H9 (cell line): ENCODE measurements around the gene ASPHD1. TPM values are rescaled to one million over a fixed set of nuclear protein-coding genes. Genes with fewer than 3 reads are reported as not detected.

Source experiments
- DNase-seq: peaks from one replicate; pipeline ENCODE4 v3.0.0-alpha.2; 2017
- H2AFZ ChIP-seq: one replicate; pipeline ENCODE4 v1.6.1; 2013; ENCODE audit warnings: mild to moderate bottlenecking, low read length, control low read depth, moderate library complexity
- H2AK5ac ChIP-seq: 2 replicates; pipeline ENCODE4 v1.6.1; 2013; ENCODE audit warnings: low read length, control low read depth, mixed read lengths; ENCODE audit not compliant: insufficient read length
- H2BK120ac ChIP-seq: one replicate; pipeline ENCODE4 v1.6.1; 2013; ENCODE audit warnings: low read depth, mild to moderate bottlenecking, low read length, control low read depth, inconsistent platforms; ENCODE audit not compliant: poor library complexity, severe bottlenecking
- H2BK12ac ChIP-seq: 2 replicates; pipeline ENCODE4 v1.6.1; 2013; ENCODE audit warnings: low read length, control low read depth, mixed read lengths, low read depth; ENCODE audit not compliant: insufficient read length
- H2BK15ac ChIP-seq: 2 replicates; pipeline ENCODE4 v1.6.1; 2013; ENCODE audit warnings: low read depth, low read length, control low read depth
- H2BK20ac ChIP-seq: one replicate; pipeline ENCODE4 v1.6.1; 2013; ENCODE audit warnings: low read depth, mild to moderate bottlenecking, low read length, control low read depth, inconsistent platforms; ENCODE audit not compliant: poor library complexity, severe bottlenecking
- H2BK5ac ChIP-seq: 2 replicates; pipeline ENCODE4 v1.6.1; 2013; ENCODE audit warnings: low read length, control low read depth, mixed read lengths; ENCODE audit not compliant: insufficient read length
- H3K14ac ChIP-seq: 2 replicates; pipeline ENCODE4 v1.6.1; 2013; ENCODE audit warnings: low read length, control low read depth; ENCODE audit not compliant: insufficient read depth
- H3K18ac ChIP-seq: 2 replicates; pipeline ENCODE4 v1.6.1; 2013; ENCODE audit warnings: low read depth, mild to moderate bottlenecking, mixed read lengths, low read length, control low read depth; ENCODE audit not compliant: insufficient read length
- H3K23ac ChIP-seq: 2 replicates; pipeline ENCODE4 v1.6.1; 2013; ENCODE audit warnings: low read length, control low read depth, mixed read lengths, low read depth; ENCODE audit not compliant: insufficient read length
- H3K23me2 ChIP-seq: 2 replicates; pipeline ENCODE4 v1.6.1; 2013; ENCODE audit warnings: low read depth, mild to moderate bottlenecking, mixed read lengths, low read length, control low read depth; ENCODE audit not compliant: insufficient read length, poor library complexity, severe bottlenecking
- H3K27ac ChIP-seq: 2 replicates; pipeline ENCODE4 v1.5.1; 2013; ENCODE audit warnings: low read length, control low read depth, mixed read lengths, low read depth; ENCODE audit not compliant: insufficient read length
- H3K27me3 ChIP-seq: 2 replicates; pipeline ENCODE4 v1.6.1; 2013; ENCODE audit warnings: low read length, control low read depth, inconsistent platforms; ENCODE audit not compliant: insufficient read depth
- H3K4ac ChIP-seq: 2 replicates; pipeline ENCODE4 v1.6.1; 2013; ENCODE audit warnings: low read depth, mild to moderate bottlenecking, control low read depth, inconsistent platforms, low read length, moderate library complexity
- H3K4me1 ChIP-seq: 2 replicates; pipeline ENCODE4 v1.6.1; 2013; ENCODE audit warnings: low read length, control low read depth, inconsistent platforms; ENCODE audit not compliant: insufficient read depth
- H3K4me2 ChIP-seq: 2 replicates; pipeline ENCODE4 v1.6.1; 2013; ENCODE audit warnings: low read length, control low read depth, mixed read lengths; ENCODE audit not compliant: insufficient read length, insufficient read depth
- H3K56ac ChIP-seq: 2 replicates; pipeline ENCODE4 v1.6.1; 2013; ENCODE audit warnings: low read depth, mild to moderate bottlenecking, mixed read lengths, low read length, control low read depth; ENCODE audit not compliant: insufficient read length
- H3K79me1 ChIP-seq: 2 replicates; pipeline ENCODE4 v1.6.1; 2013; ENCODE audit warnings: low read depth, mild to moderate bottlenecking, moderate library complexity, low read length, control low read depth, inconsistent platforms; ENCODE audit not compliant: insufficient read depth, poor library complexity, severe bottlenecking
- H3K79me2 ChIP-seq: 2 replicates; pipeline ENCODE4 v1.6.1; 2013; ENCODE audit warnings: low read length, control low read depth, inconsistent platforms; ENCODE audit not compliant: insufficient read depth
- H3K9ac ChIP-seq: 2 replicates; pipeline ENCODE4 v1.6.1; 2013; ENCODE audit warnings: low read length, control low read depth, mixed read lengths; ENCODE audit not compliant: insufficient read length; ENCODE audit errors: extremely low read depth
- H3K9me3 ChIP-seq: one replicate; pipeline ENCODE4 v1.6.1; 2013; ENCODE audit warnings: low read depth, low read length, inconsistent platforms; ENCODE audit not compliant: control insufficient read depth
- H3T11ph ChIP-seq: one replicate; pipeline ENCODE4 v1.6.1; 2013; ENCODE audit warnings: mild to moderate bottlenecking, low read length, control low read depth, inconsistent platforms
- H4K20me1 ChIP-seq: one replicate; pipeline ENCODE4 v1.6.1; 2013; ENCODE audit not compliant: control insufficient read depth, insufficient read length, insufficient read depth
- H4K5ac ChIP-seq: 2 replicates; pipeline ENCODE4 v1.6.1; 2013; ENCODE audit warnings: low read depth, mild to moderate bottlenecking, mixed read lengths, low read length, control low read depth; ENCODE audit not compliant: insufficient read length
- H4K8ac ChIP-seq: replicated peaks from 2 replicates; pipeline ENCODE4 v1.6.1; 2013; ENCODE audit warnings: low read length, control low read depth, mixed read lengths, low read depth; ENCODE audit not compliant: insufficient read length
- H4K91ac ChIP-seq: 2 replicates; pipeline ENCODE4 v1.6.1; 2013; ENCODE audit warnings: low read depth, mild to moderate bottlenecking, moderate library complexity, mixed read lengths, low read length, control low read depth; ENCODE audit not compliant: insufficient read length
- H3K27ac Mint-ChIP-seq, 3 experiments: 2 replicates in 2 of 3; 3 replicates in 1 of 3; pipeline ENCODE4 v1.8.0; 2020 to 2021; ENCODE audit warnings: mixed read lengths in 3 of 3, mild to moderate bottlenecking in 1 of 3, moderate library complexity in 1 of 3
- H3K27me3 Mint-ChIP-seq: 2 replicates; pipeline ENCODE4 v1.8.0; 2021; ENCODE audit warnings: low read depth, mild to moderate bottlenecking, moderate library complexity, mixed read lengths
- H3K36me3 Mint-ChIP-seq, 3 experiments: 2 replicates in 2 of 3; 3 replicates in 1 of 3; pipeline ENCODE4 v1.8.0; 2020 to 2021; ENCODE audit warnings: low read depth in 3 of 3, mixed read lengths in 3 of 3; ENCODE audit not compliant: insufficient read depth in 1 of 3
- H3K4me1 Mint-ChIP-seq, 2 experiments: 2 replicates each; pipeline ENCODE4 v1.8.0; 2020; ENCODE audit warnings: mixed read lengths in 2 of 2
- H3K4me3 Mint-ChIP-seq, 2 experiments: 2 replicates in 1 of 2; 3 replicates in 1 of 2; pipeline ENCODE4 v1.8.0; 2020 to 2021; ENCODE audit warnings: mild to moderate bottlenecking in 2 of 2, mixed read lengths in 2 of 2, moderate library complexity in 1 of 2
- H3K9me3 Mint-ChIP-seq, 2 experiments: 2 replicates in 1 of 2; 3 replicates in 1 of 2; pipeline ENCODE4 v1.8.0; 2020; ENCODE audit warnings: mild to moderate bottlenecking in 2 of 2, mixed read lengths in 2 of 2, moderate library complexity in 1 of 2
- CTCF ChIP-seq: fragments of 200-600 bp; sonication (generic); conservative IDR thresholded peaks from 3 replicates; pipeline ENCODE4 v1.8.0; 2021; ENCODE audit warnings: antibody characterized with exemption, mild to moderate bottlenecking
- WGBS: extraction: QIAGEN DNeasy Blood & Tissue Kit; methylation state at CpG from one replicate; pipeline ENCODE4 v1.1.7; 2013; ENCODE audit warnings: missing lambda C conversion rate, low lambda C conversion rate, mixed read lengths; ENCODE audit not compliant: insufficient read length; ENCODE audit errors: extremely low coverage; 5-methylcytosine and 5-hydroxymethylcytosine counted together
- total RNA-seq: library from RNA; stranded (reverse); gene quantifications from 2 replicates; pipeline ENCODE4 v1.2.1, GENCODE V29; 2021

ASPHD1 gene
- total RNA-seq, 1 experiment from 2014 or later, result 16.7 TPM

GRCh38 chr16:29898804-29899515 lies 1.3 kb upstream of the ASPHD1 start:
- H3K4me1 Mint-ChIP-seq, result peaks cover 24 to 29% of the 10 kb centered on the region in 2 experiments
- Histone ChIP-seq H4K8ac (no peak overlapping the region), H2AFZ (no peak overlapping the region), H4K91ac (no peak overlapping the region), H3K23ac (no peak overlapping the region), H2BK120ac (no peak overlapping the region), H3K27ac (no peak overlapping the region), H3K14ac (no peak overlapping the region; the same call in 1 of the 2 replicates), H3K9me3 (no peaks in the 10 kb centered on the region), H3K9ac (peak overlapping the region; percentile 49), H3T11ph (no peak overlapping the region), H2BK12ac (no peak overlapping the region), H3K56ac (no peak overlapping the region), H3K27me3 (no peaks in the 10 kb centered on the region), H3K4ac (no peak overlapping the region), H2BK20ac (no peak overlapping the region), H3K23me2 (peaks cover 25% of the 10 kb centered on the region), H3K4me1 (peaks cover 2% of the 10 kb centered on the region), H3K18ac (peak overlapping the region; percentile 71), H3K4me2 (peak overlapping the region; percentile 96), H2BK5ac (no peak overlapping the region), H3K79me2 (no peaks in the 10 kb centered on the region; the same call in 1 of the 2 replicates), H4K5ac (no peak overlapping the region), H3K79me1 (peaks cover 3% of the 10 kb centered on the region), H4K20me1 (no peaks in the 10 kb centered on the region), H2BK15ac (no peak overlapping the region), H2AK5ac (no peak overlapping the region)
- no CpG with 5 or more reads among the region's 25 CpGs for WGBS
- peaks cover 10 to 24% (median 17%) of the 10 kb centered on the region in 3 experiments; a peak in 6 of 7 replicates for H3K36me3 Mint-ChIP-seq
- no peak for TF ChIP-seq CTCF
- H3K27me3 Mint-ChIP-seq, result no peaks in the 10 kb centered on the region
- H3K9me3 Mint-ChIP-seq, result no peaks in the 10 kb centered on the region; a peak in 1 of 5 replicates
- H3K4me3 Mint-ChIP-seq, result peak overlapping the region; percentile 88 to 95
- peak; percentile 87 for DNase-seq
- H3K27ac Mint-ChIP-seq, result peak overlapping the region; percentile 68 to 74 (median 72); a peak in 4 of 7 replicates
